ENCODE measurements around the gene TAOK3.

DNA sequence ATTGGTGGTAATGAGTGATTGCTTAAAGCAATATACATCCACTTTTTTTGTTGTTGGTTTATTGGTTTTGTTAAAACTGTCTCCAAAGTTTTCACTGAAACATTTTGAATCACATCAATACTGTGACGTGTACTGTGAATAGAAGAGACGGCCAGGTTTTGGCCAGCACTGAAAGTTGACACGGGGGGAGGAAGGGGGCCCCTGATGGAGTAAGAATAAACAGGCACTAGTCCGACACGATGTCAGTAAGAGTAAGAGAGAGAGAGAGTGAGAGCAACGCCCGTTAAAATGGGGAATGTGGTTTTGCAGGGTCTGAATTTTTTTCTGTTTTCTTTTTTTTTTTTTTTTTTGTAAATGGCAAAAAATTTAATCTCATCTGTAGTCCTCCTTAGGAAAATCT, 222.1 kb downstream of the TAOK3 start:
- TF ChIP-seq, protein P1, sequence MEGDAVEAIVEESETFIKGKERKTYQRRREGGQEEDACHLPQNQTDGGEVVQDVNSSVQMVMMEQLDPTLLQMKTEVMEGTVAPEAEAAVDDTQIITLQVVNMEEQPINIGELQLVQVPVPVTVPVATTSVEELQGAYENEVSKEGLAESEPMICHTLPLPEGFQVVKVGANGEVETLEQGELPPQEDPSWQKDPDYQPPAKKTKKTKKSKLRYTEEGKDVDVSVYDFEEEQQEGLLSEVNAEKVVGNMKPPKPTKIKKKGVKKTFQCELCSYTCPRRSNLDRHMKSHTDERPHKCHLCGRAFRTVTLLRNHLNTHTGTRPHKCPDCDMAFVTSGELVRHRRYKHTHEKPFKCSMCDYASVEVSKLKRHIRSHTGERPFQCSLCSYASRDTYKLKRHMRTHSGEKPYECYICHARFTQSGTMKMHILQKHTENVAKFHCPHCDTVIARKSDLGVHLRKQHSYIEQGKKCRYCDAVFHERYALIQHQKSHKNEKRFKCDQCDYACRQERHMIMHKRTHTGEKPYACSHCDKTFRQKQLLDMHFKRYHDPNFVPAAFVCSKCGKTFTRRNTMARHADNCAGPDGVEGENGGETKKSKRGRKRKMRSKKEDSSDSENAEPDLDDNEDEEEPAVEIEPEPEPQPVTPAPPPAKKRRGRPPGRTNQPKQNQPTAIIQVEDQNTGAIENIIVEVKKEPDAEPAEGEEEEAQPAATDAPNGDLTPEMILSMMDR (conservative IDR thresholded peaks at IDR 0.05 in 1 of 2, IDR thresholded peaks at IDR 0.05 in 1 of 2; ENCODE audit: extremely low read depth in 1 of 2, insufficient read depth in 1 of 2, low read depth in 1 of 2, low read length in 2 of 2), result no peak
- no peak for TF ChIP-seq EZH2 (IDR thresholded peaks at IDR 0.05; ENCODE audit: borderline replicate concordance, low read length)
